ENCODE measurements around the gene ATG9B. TPM values are rescaled to one million over a fixed set of nuclear protein-coding genes. Genes with fewer than 3 reads are reported as not detected.
A peak's percentile ranks its signal among the peaks of the same experiment; 100 is the strongest.
"Not testable (repeated sequence)": the region's sequence is repeated elsewhere in the genome, so short reads cannot be mapped to it uniquely, and the experiment has no call there.

The ATG9B gene
- total RNA-seq, 1 donor from 2014 or later: 1.8 TPM

DNA sequence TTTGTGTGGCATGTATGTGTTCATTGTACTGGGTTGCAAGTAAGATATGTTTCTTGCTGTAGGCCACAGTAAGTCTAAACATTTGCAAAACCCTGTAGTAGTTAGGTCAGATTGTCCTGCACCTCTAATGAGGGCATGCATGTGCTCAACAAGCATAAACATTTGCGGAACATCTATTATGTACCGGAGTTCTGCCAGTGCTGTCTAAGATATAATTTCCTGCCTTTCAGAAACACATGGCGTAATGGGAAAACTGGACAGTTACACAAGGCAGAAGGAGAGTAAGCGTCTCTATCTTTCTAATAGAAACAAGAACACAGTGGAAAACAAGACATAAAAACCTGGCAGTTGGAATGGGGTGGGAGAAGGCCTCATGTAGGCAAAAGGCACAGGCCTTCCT lies 6.7 kb upstream of the ATG9B start:
- peaks cover 22% of the 10 kb centered on the region for H3K4me1 Mint-ChIP-seq
- ChIA-PET POLR2A (no interaction called here), CTCF (no interaction called here)
- no peak overlapping the region for H3K27ac Mint-ChIP-seq
- H3K27me3 Mint-ChIP-seq: peaks cover 2% of the 10 kb centered on the region
- no peak overlapping the region for H3K4me3 Mint-ChIP-seq
- ATAC-seq (ENCODE audit: low read depth) (no peak), DNase-seq (no peak)
- TF ChIP-seq, protein P1, sequence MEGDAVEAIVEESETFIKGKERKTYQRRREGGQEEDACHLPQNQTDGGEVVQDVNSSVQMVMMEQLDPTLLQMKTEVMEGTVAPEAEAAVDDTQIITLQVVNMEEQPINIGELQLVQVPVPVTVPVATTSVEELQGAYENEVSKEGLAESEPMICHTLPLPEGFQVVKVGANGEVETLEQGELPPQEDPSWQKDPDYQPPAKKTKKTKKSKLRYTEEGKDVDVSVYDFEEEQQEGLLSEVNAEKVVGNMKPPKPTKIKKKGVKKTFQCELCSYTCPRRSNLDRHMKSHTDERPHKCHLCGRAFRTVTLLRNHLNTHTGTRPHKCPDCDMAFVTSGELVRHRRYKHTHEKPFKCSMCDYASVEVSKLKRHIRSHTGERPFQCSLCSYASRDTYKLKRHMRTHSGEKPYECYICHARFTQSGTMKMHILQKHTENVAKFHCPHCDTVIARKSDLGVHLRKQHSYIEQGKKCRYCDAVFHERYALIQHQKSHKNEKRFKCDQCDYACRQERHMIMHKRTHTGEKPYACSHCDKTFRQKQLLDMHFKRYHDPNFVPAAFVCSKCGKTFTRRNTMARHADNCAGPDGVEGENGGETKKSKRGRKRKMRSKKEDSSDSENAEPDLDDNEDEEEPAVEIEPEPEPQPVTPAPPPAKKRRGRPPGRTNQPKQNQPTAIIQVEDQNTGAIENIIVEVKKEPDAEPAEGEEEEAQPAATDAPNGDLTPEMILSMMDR (IDR thresholded peaks at IDR 0.05): no peak
- H3K36me3 Mint-ChIP-seq (ENCODE audit: low read depth): peaks cover 22% of the 10 kb centered on the region
- no peaks in the 10 kb centered on the region for H3K9me3 Mint-ChIP-seq
- intact Hi-C loops (cut with micrococcal nuclease): no loop called here

DNA sequence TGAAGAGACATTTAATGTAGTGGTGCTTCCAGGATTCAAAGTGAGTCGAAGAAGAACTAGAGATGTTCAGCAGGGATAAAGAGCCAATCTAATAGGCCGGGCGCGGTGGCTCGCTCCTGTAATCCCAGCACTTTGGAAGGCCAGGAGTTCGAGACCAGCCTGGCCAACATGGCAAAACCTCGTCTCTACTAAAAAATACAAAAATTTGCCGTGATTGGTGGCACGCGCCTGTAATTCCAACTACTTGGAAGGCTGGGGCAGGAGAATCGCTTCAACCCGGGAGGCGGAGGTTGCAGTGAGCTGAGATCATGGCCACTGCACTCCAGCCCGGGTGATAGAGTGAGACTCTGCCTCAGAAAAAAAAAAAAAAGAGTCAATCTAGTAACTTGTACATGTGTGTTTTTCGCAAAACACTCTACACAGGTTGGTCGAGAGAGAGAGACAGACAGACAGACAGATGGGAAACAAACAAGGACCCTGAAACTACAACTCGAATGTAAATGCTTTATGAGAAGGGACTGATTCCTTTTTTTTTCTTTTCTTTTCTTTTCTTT lies 4.7 kb upstream of the ATG9B start:
- POLR2A ChIA-PET: interaction anchor here (0.9 to 2.2 kb wide), 10 partner anchors 10 to 1191 kb away, joined by 3 to 21 read pairs (median 4); partner anchors contain the start of genes FASTK, NUB1, SLC4A2 and ZNF862
- H3K36me3 Mint-ChIP-seq (ENCODE audit: low read depth): peaks cover 14% of the 10 kb centered on the region

DNA sequence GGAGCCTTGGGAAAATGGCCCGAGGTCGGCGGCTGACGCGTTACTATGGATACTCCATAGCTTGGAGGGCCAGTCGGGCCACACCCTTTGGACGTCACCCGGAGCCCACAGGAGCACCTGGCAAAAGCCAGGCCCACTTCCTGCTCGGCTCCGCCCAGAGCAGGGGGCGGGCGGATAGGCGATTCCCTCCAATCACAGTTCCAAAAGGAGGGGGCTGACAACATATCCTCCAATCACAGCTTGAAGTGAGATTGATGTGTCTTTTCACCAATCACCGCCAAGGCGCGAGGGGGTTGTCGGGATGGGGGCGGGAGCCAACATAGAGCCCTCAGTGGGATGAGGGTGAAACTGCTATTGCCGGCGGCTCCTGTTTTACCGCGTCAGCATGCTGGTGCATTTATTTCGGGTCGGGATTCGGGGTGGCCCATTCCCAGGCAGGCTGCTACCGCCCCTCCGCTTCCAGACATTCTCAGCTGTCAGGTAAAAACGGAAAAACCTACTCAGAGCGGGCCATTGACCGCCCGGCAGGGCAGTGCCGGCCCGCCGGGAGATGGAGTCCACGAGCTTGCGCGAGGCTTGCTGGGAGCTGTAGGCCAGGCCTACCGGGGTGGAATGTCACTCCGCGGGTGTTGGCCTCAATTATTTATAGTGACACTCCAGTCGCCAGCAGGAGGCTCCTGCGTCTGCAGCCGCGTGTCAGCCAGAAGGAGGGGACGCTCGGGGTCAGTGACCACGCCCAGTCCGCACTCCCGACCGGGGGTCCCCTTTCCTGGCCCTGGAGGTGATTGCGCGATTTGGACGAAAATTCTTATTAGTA lies 4.0 kb upstream of the ATG9B start, which contains the start of gene ABCB8:
Gene ABCB8 (plus strand): TSS at position 320 of the 817 bp plus-strand sequence. CDS start 66 bp downstream, at position 386.
- DNase-seq (peak; percentile 94), ATAC-seq (ENCODE audit: low read depth) (peak; percentile 93)
- Mint-ChIP-seq H3K27me3 (peaks cover 9% of the 10 kb centered on the region), H3K4me1 (peaks cover 22% of the 10 kb centered on the region), H3K9me3 (no peaks in the 10 kb centered on the region), H3K4me3 (peak within 1 kb of the TSS; percentile 96), H3K27ac (peak within 1 kb of the TSS; percentile 97), H3K36me3 (ENCODE audit: low read depth) (peaks cover 14% of the 10 kb centered on the region)
- ChIA-PET POLR2A (interaction anchor here (0.6 to 2.2 kb wide), 14 partner anchors 10 to 1190 kb away, joined by 3 to 21 read pairs (median 4); partner anchors contain the start of genes FASTK, NUB1, SLC4A2 and TMUB1), CTCF (interaction anchor here (1.0 to 3.9 kb wide), 4 partner anchors 10 to 83 kb away, joined by 3 to 25 read pairs (median 3); no protein-coding TSS in a partner anchor)
- intact Hi-C loops (cut with micrococcal nuclease): loop anchor here (1.0 to 5.0 kb wide), 11 partner anchors 10 to 1406 kb away; partner anchors contain the start of genes ABCF2, NUB1, TMUB1 and ZNF775
- TF ChIP-seq, protein P1 (IDR thresholded peaks at IDR 0.05): no peak

More for the DNA sequence above, 4.7 kb upstream of the ATG9B start:
- peaks cover 22% of the 10 kb centered on the region for H3K4me1 Mint-ChIP-seq
- H3K27ac Mint-ChIP-seq: peak overlapping the region; percentile 97
- DNase-seq: no peak
- H3K9me3 Mint-ChIP-seq: no peaks in the 10 kb centered on the region
- ATAC-seq (ENCODE audit: low read depth): no peak
- TF ChIP-seq, protein P1 (IDR thresholded peaks at IDR 0.05): no peak
- peaks cover 9% of the 10 kb centered on the region for H3K27me3 Mint-ChIP-seq
- H3K4me3 Mint-ChIP-seq: peak overlapping the region; percentile 96
- CTCF ChIA-PET: interaction anchor here (1.0 to 3.9 kb wide), 4 partner anchors 11 to 82 kb away, joined by 3 to 25 read pairs (median 3); no protein-coding TSS in a partner anchor
- intact Hi-C loops (cut with micrococcal nuclease): loop anchor here (1.0 to 5.0 kb wide), 11 partner anchors 11 to 1407 kb away; partner anchors contain the start of genes ABCF2, NUB1, TMUB1 and ZNF775

DNA sequence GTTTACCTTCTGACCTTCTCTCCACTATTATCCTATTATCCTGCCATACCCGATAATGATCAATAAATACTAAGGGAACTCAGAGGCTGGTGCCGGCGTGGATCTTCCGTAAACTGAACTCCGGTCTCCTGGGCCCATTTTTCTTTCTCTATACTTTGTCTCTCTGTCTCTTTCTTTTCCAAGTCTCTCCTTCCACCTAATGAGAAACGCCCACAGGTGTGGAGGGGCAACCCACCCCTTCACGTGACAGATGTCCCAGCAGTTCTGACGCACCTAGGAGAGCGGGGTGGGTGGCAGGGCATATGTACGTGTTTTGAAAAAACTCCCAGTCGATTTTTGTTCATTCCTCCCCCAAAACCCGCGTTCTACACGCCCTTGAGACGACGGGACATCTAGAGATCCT lies 3.4 kb upstream of the ATG9B start:
- Mint-ChIP-seq H3K4me3 (peak overlapping the region; percentile 96), H3K36me3 (ENCODE audit: low read depth) (peaks cover 14% of the 10 kb centered on the region), H3K4me1 (peaks cover 22% of the 10 kb centered on the region), H3K27ac (peak overlapping the region; percentile 97), H3K27me3 (peaks cover 15% of the 10 kb centered on the region)
- ATAC-seq (ENCODE audit: low read depth): peak; percentile 6
- DNase-seq, H3K9me3 Mint-ChIP-seq: not testable (repeated sequence)
- intact Hi-C loops (cut with micrococcal nuclease): loop anchor here (1.0 to 5.0 kb wide), 11 partner anchors 9 to 1405 kb away; partner anchors contain the start of genes ABCF2, NUB1, TMUB1 and ZNF775
- ChIA-PET POLR2A (interaction anchor here (0.6 to 2.2 kb wide), 13 partner anchors 9 to 1190 kb away, joined by 3 to 21 read pairs (median 4); partner anchors contain the start of genes FASTK, NUB1, SLC4A2 and TMUB1), CTCF (interaction anchor here (1.2 to 3.9 kb wide), 3 partner anchors 10 to 83 kb away, joined by 3 to 25 read pairs (median 3); no protein-coding TSS in a partner anchor)

DNA sequence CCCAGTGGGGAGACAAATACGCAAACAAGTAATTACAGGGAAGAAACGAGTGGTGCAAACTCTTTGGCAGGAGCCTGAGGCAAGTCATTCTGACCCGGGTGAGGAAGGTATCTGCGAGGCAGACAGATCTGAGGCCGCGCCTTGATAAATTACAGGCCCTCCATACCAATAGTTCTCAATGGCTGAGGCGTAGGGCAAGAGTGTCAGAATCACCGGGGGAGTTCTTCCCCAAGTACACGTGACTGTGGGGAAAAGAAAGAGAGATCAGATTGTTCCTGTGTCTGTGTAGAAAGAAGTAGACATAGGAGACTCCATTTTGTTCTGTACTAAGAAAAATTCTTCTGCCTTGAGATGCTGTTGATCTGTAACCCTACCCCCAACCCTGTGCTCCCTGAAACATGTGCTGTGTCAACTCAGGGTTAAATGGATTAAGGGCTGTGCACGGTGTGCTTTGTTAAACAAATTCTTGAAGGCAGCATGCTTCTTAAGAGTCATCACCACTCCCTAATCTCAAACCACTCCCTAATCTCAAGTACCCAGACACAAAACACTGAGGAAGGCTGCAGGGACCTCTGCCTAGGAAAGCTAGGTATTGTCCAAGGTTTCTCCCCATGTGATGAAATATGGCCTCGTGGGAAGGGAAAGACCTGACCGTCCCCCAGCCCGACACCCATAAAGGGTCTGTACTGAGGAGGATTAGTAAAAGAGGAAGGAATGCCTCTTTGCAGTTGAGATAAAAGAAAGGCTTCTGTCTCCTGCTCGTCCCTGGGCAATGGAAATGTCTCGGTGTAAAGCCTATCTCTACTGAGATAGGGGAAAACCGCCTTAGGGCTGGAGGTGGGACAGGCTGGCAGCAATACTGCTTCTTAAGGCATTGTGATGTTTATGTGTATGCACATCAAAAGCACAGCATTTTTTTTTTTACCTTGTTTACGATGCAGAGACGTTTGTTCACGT lies 2.8 kb upstream of the ATG9B start:
- intact Hi-C loops (cut with micrococcal nuclease): loop anchor here (5.0 kb wide), 3 partner anchors 620 to 1405 kb away; partner anchors contain the start of gene ZNF775
- DNase-seq; ATAC-seq (ENCODE audit: low read depth); H3K9me3 Mint-ChIP-seq: not testable (repeated sequence)
- Mint-ChIP-seq H3K36me3 (ENCODE audit: low read depth) (peaks cover 13% of the 10 kb centered on the region), H3K27me3 (peaks cover 15% of the 10 kb centered on the region), H3K27ac (peak overlapping the region; percentile 97), H3K4me3 (peak overlapping the region; percentile 96), H3K4me1 (peaks cover 22% of the 10 kb centered on the region)
- POLR2A ChIA-PET: interaction anchor here (0.6 to 2.2 kb wide), 7 partner anchors 8 to 181 kb away, joined by 3 to 21 read pairs (median 11); partner anchors contain the start of genes FASTK, SLC4A2 and TMUB1
- CTCF ChIA-PET: interaction anchor here (1.3 to 3.9 kb wide), 2 partner anchors 9 to 41 kb away, joined by 3 to 25 read pairs; no protein-coding TSS in a partner anchor

All from activated B cell treated with CpG ODN at 0.5 μM for 24 hours (primary cell).